HepG2 (cell line): ENCODE measurements around the gene SMTN. TPM values are rescaled to one million over a fixed set of nuclear protein-coding genes. Genes with fewer than 3 reads are reported as not detected.

ENCODE experiments used
- ELF1 ChIP-seq: sonication (generic); formaldehyde crosslinking; IDR thresholded peaks from 2 replicates; pipeline ENCODE4 v1.4.0; 2020; ENCODE audit warnings: missing genetic modification reagents
- ELF4 ChIP-seq: sonication (generic); formaldehyde crosslinking; IDR thresholded peaks from 2 replicates; pipeline ENCODE4 v1.5.0; 2020; ENCODE audit warnings: missing genetic modification reagents, mild to moderate bottlenecking, moderate library complexity, borderline replicate concordance
- FOXO1 ChIP-seq: sonication (generic); formaldehyde crosslinking; IDR thresholded peaks from 2 replicates; pipeline ENCODE4 v1.4.0; 2020; ENCODE audit warnings: missing genetic modification reagents
- HDAC1 ChIP-seq: sonication (generic); formaldehyde crosslinking; IDR thresholded peaks from 2 replicates; pipeline ENCODE4 v1.5.1; 2020; ENCODE audit warnings: mild to moderate bottlenecking, missing genetic modification reagents
- KAT8 ChIP-seq: IDR thresholded peaks from 2 replicates; pipeline ENCODE4 v1.6.1; 2016; ENCODE audit warnings: missing genetic modification reagents, missing compliant biosample characterization
- KDM2A ChIP-seq: sonication (generic); formaldehyde crosslinking; IDR thresholded peaks from 2 replicates; pipeline ENCODE4 v1.4.0; 2020; ENCODE audit warnings: low read depth, missing genetic modification reagents, borderline replicate concordance
- MED1 ChIP-seq: sonication (generic); formaldehyde crosslinking; IDR thresholded peaks from 2 replicates; pipeline ENCODE4 v1.4.0; 2020; ENCODE audit warnings: missing genetic modification reagents
- POGZ ChIP-seq: sonication (generic); formaldehyde crosslinking; IDR thresholded peaks from 2 replicates; pipeline ENCODE4 v1.4.0; 2020; ENCODE audit warnings: mild to moderate bottlenecking, missing genetic modification reagents
- SIN3B ChIP-seq: fragments of 150-350 bp; IDR thresholded peaks from 2 replicates; pipeline ENCODE4 v1.6.1; 2014; ENCODE audit warnings: low read length
- SMC3 ChIP-seq: IDR thresholded peaks from 2 replicates; pipeline ENCODE4 v1.6.1; 2011; ENCODE audit warnings: low read length, improper control_type of control experiment
- SP1 ChIP-seq, 2 experiments: fragments of 450-650 bp in 1 of 2; sonication (generic) in 1 of 2; formaldehyde crosslinking in 1 of 2; IDR thresholded peaks; 2 replicates each; pipeline versions ENCODE4 v1.4.0 to v1.6.1; 2016 to 2020; ENCODE audit warnings: missing genetic modification reagents in 1 of 2
- TEAD3 ChIP-seq: optimal IDR thresholded peaks from 2 replicates; pipeline ENCODE3; 2016; ENCODE audit warnings: borderline replicate concordance
- ZNF501 ChIP-seq: sonication (generic); formaldehyde crosslinking; IDR thresholded peaks from 2 replicates; pipeline ENCODE4 v1.5.1; 2020; ENCODE audit warnings: mild to moderate bottlenecking, moderate library complexity, missing genetic modification reagents
- ZNF614 ChIP-seq: IDR thresholded peaks from 2 replicates; pipeline ENCODE4 v1.6.1; 2018; ENCODE audit warnings: missing biosample characterization, missing genetic modification reagents, inconsistent platforms, borderline replicate concordance
- ZNF777 ChIP-seq: sonication (generic); formaldehyde crosslinking; IDR thresholded peaks from 2 replicates; pipeline ENCODE4 v1.4.0; 2020; ENCODE audit warnings: missing genetic modification reagents
- ZNF792 ChIP-seq: IDR thresholded peaks from 2 replicates; pipeline ENCODE4 v1.6.1; 2016
- polyA plus RNA-seq, 8 experiments: library from polyadenylated mRNA; depleted of rRNA in 3 of 8; stranded (reverse) in 7 of 8; unstranded in 1 of 8; fragments of >200 nt; fragmentation: Illumina TruSeq in 4 of 8; extraction: Trizol in 4 of 8; gene quantifications; 2 replicates each; pipeline versions ENCODE4 v1.2.1 to v1.2.3, GENCODE V29; 2011 to 2016; ENCODE audit warnings: low read depth in 4 of 8, missing spikeins in 1 of 8, mixed read lengths in 1 of 8; ENCODE audit not compliant: insufficient read depth in 1 of 8
- total RNA-seq, 5 experiments: library from RNA; depleted of rRNA; stranded (reverse); fragments of >200 nt; fragmentation: Illumina TruSeq; extraction: Trizol; gene quantifications; 2 replicates each; pipeline ENCODE4 v1.2.3, GENCODE V29; 2016; ENCODE audit warnings: low read depth in 1 of 5
- TF ChIP-seq, protein P1 (sequence below): sonication (generic); formaldehyde crosslinking; IDR thresholded peaks from 2 replicates; pipeline ENCODE4 v1.9.0; 2022; ENCODE audit warnings: missing genetic modification reagents, mild to moderate bottlenecking, borderline replicate concordance
- TF ChIP-seq, protein P2 (sequence below): sonication (generic); formaldehyde crosslinking; IDR thresholded peaks from 2 replicates; pipeline ENCODE4 v1.4.0; 2020; ENCODE audit warnings: missing genetic modification reagents, borderline replicate concordance
- TF ChIP-seq, protein P3 (sequence below): sonication (generic); formaldehyde crosslinking; IDR thresholded peaks from 2 replicates; pipeline ENCODE4 v1.4.0; 2020; ENCODE audit warnings: missing genetic modification reagents
- TF ChIP-seq, protein P4 (sequence below): sonication (generic); formaldehyde crosslinking; IDR thresholded peaks from 2 replicates; pipeline ENCODE4 v1.4.0; 2020; ENCODE audit warnings: missing genetic modification reagents, borderline replicate concordance

The SMTN gene
- total and polyA plus RNA-seq, 2 of the 13 experiments (the other 11 are each of a cell fraction or from before 2014, with no cell fraction given) = 14.7 to 26.1 TPM

DNA sequence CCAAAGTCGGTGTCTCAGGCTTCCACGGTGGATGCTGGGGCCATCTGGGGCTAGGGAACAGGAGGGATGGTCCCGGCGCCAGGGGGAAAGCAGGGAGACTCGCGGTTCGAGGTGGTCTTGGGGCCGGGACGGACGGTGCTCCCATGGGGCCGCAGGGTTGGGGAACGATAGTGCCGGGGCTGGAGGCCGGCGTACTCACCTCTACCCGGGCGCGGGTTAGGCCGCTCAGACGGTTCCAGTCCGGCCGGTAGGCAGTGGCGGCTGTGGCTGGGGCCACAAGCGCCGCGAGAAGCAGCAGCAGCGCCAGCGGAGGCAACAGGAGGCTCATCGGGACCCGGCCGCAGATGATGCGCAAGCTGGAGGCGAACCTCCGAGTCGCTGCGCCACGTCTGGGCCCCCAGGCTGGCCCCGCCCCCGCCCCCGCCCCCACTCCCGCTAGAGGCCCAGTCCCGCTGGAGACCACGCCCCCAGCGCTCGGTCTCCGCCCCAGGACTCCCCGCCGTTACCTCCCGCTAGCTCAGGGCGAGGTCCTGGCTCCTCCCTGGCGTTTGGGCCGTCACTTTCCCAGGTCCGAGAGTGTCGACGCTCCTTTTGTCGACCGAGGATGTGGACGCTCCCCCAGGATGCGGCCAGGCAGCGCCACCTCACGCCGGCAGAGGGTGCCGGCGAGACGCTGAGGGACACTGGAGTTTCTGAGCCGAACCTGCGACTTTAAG is 26.2 kb downstream of the SMTN start, which contains the start of gene SELENOM (continued):
- TF ChIP-seq SMC3 = peak; percentile 66; the same call in 1 of the 2 replicates
- TF ChIP-seq, protein P1, sequence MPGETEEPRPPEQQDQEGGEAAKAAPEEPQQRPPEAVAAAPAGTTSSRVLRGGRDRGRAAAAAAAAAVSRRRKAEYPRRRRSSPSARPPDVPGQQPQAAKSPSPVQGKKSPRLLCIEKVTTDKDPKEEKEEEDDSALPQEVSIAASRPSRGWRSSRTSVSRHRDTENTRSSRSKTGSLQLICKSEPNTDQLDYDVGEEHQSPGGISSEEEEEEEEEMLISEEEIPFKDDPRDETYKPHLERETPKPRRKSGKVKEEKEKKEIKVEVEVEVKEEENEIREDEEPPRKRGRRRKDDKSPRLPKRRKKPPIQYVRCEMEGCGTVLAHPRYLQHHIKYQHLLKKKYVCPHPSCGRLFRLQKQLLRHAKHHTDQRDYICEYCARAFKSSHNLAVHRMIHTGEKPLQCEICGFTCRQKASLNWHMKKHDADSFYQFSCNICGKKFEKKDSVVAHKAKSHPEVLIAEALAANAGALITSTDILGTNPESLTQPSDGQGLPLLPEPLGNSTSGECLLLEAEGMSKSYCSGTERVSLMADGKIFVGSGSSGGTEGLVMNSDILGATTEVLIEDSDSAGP (CRISPR knock-in tag) = peak; percentile 80; the same call in 1 of the 2 replicates
- TF ChIP-seq SIN3B = no peak
- peak; percentile 54; the same call in 1 of the 2 replicates for TF ChIP-seq ZNF614 (CRISPR knock-in tag)
- peak; percentile 17; the same call in 1 of the 2 replicates for TF ChIP-seq POGZ
- TF ChIP-seq, protein P2, sequence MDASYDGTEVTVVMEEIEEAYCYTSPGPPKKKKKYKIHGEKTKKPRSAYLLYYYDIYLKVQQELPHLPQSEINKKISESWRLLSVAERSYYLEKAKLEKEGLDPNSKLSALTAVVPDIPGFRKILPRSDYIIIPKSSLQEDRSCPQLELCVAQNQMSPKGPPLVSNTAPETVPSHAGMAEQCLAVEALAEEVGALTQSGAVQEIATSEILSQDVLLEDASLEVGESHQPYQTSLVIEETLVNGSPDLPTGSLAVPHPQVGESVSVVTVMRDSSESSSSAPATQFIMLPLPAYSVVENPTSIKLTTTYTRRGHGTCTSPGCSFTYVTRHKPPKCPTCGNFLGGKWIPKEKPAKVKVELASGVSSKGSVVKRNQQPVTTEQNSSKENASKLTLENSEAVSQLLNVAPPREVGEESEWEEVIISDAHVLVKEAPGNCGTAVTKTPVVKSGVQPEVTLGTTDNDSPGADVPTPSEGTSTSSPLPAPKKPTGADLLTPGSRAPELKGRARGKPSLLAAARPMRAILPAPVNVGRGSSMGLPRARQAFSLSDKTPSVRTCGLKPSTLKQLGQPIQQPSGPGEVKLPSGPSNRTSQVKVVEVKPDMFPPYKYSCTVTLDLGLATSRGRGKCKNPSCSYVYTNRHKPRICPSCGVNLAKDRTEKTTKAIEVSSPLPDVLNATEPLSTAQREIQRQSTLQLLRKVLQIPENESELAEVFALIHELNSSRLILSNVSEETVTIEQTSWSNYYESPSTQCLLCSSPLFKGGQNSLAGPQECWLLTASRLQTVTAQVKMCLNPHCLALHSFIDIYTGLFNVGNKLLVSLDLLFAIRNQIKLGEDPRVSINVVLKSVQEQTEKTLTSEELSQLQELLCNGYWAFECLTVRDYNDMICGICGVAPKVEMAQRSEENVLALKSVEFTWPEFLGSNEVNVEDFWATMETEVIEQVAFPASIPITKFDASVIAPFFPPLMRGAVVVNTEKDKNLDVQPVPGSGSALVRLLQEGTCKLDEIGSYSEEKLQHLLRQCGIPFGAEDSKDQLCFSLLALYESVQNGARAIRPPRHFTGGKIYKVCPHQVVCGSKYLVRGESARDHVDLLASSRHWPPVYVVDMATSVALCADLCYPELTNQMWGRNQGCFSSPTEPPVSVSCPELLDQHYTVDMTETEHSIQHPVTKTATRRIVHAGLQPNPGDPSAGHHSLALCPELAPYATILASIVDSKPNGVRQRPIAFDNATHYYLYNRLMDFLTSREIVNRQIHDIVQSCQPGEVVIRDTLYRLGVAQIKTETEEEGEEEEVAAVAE (CRISPR knock-in tag) = 0 out of 2 replicates have a peak, but pooled peaks have one; percentile 16
- peak; percentile 57; the same call in 1 of the 2 replicates for TF ChIP-seq KAT8 (CRISPR knock-in tag)
- TF ChIP-seq ELF4 (CRISPR knock-in tag) = no peak
- peak; percentile 43 for TF ChIP-seq TEAD3 (CRISPR knock-in tag)
- peak; percentile 22; the same call in 1 of the 2 replicates for TF ChIP-seq MED1 (CRISPR knock-in tag)
- TF ChIP-seq, protein P3, sequence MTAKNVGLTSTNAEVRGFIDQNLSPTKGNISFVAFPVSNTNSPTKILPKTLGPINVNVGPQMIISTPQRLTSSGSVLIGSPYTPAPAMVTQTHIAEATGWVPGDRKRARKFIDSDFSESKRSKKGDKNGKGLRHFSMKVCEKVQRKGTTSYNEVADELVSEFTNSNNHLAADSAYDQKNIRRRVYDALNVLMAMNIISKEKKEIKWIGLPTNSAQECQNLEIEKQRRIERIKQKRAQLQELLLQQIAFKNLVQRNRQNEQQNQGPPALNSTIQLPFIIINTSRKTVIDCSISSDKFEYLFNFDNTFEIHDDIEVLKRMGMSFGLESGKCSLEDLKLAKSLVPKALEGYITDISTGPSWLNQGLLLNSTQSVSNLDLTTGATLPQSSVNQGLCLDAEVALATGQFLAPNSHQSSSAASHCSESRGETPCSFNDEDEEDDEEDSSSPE (CRISPR knock-in tag) = 0 out of 2 replicates have a peak, but pooled peaks have one; percentile 35
- TF ChIP-seq ZNF792 (CRISPR knock-in tag) = 0 out of 2 replicates have a peak, but pooled peaks have one; percentile 27
- peak; percentile 17; the same call in 1 of the 2 replicates for TF ChIP-seq ZNF777 (CRISPR knock-in tag)
- TF ChIP-seq ELF1 (CRISPR knock-in tag) = no peak
- no peak for TF ChIP-seq SP1 (IDR thresholded peaks at IDR 0.05)
- peak; percentile 65 for TF ChIP-seq SP1 (CRISPR knock-in tag; IDR thresholded peaks at IDR 0.05)
- 0 out of 2 replicates have a peak, but pooled peaks have one; percentile 10 for TF ChIP-seq FOXO1 (CRISPR knock-in tag)
- TF ChIP-seq ZNF501 (CRISPR knock-in tag) = peak; percentile 65; the same call in 1 of the 2 replicates
- TF ChIP-seq, protein P4, sequence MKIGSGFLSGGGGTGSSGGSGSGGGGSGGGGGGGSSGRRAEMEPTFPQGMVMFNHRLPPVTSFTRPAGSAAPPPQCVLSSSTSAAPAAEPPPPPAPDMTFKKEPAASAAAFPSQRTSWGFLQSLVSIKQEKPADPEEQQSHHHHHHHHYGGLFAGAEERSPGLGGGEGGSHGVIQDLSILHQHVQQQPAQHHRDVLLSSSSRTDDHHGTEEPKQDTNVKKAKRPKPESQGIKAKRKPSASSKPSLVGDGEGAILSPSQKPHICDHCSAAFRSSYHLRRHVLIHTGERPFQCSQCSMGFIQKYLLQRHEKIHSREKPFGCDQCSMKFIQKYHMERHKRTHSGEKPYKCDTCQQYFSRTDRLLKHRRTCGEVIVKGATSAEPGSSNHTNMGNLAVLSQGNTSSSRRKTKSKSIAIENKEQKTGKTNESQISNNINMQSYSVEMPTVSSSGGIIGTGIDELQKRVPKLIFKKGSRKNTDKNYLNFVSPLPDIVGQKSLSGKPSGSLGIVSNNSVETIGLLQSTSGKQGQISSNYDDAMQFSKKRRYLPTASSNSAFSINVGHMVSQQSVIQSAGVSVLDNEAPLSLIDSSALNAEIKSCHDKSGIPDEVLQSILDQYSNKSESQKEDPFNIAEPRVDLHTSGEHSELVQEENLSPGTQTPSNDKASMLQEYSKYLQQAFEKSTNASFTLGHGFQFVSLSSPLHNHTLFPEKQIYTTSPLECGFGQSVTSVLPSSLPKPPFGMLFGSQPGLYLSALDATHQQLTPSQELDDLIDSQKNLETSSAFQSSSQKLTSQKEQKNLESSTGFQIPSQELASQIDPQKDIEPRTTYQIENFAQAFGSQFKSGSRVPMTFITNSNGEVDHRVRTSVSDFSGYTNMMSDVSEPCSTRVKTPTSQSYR (CRISPR knock-in tag) = peak; percentile 74
- TF ChIP-seq HDAC1 (CRISPR knock-in tag) = peak; percentile 57
- peak; percentile 76 for TF ChIP-seq KDM2A (CRISPR knock-in tag)
